Suppressor macrophage (primary cell): ENCODE results near the gene FOXN1.
A peak's percentile ranks its signal among the peaks of the same experiment; 100 is the strongest.

Experiments used
- DNase-seq, 4 experiments: peaks; one replicate each; pipeline ENCODE4 v3.0.0-alpha.2; 2020 to 2022

The FOXN1 gene

DNA sequence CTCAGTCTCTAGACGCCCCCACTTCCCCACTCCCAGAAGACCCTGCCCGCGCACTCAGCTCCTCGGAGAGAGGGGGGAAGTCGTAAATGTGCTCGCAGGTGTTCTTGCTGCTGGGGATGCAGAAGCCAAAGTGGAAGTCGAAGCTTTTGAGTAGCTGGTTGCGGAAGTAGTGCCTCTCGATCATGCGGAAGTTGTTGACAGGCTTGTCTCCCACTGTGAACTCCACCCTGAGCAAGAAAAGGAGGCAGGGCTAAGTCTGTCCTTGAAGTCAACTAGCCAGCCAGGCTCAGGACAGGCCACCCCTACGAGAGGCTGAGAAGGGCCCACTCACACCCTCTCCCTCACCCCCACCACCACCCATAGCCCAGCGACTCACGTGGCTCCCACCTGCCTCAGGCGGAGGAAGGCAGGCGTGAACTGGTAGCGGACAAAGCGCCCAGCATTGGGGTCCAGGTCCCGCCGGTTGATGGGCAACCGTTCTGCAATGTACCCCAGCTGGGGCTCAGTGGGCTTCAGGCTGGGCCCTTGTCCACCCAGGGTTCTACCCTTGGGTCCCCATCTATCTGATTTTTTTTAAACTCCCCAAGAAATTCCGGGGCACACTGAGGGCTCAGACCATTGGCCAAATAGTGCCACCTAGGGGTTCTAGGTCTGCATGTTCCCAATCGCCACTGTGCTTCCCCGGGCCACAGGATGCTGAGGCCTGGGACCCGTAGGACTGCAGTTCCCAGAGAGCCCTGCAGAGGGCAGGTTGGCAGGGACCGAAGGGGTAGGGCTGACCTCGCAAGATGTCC lies 41.7 kb downstream of the FOXN1 start:
- peak; percentile 80 to 92 (median 88) for DNase-seq

DNA sequence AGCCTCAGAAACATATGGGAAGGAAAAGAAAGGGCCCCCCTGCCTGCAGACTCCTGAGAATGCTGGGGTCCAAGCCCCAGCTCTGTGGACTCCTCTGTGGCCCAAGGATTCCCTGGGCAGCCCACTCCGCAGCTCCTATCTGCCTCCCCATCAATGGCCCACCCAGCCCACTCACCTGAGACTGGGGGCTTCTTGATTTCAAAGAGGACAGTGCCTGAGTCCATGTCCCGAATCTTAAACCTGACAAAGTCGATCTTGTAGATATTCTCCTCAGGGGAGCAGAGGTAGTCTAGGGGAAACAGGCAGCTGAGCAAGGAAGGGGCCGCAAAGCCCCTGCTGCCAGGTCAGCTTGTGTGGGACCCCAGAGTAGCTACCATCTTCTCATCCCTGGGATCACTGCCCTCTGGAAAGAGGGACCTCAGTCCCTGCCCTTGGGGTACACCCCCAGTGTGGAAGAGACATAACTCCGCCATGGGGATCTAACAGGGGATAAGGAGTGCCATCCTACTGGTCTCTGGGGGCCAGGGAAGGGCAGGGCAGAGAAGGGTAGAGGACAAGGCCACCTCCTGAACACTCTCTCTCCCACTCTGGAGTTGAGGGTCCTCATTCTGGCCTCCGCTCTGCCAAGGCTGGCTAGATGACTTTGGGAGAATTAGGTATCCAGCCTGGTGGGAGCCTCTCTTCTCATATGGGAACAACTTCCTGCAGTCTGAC lies 42.4 kb downstream of the FOXN1 start:
- no peak for DNase-seq

DNA sequence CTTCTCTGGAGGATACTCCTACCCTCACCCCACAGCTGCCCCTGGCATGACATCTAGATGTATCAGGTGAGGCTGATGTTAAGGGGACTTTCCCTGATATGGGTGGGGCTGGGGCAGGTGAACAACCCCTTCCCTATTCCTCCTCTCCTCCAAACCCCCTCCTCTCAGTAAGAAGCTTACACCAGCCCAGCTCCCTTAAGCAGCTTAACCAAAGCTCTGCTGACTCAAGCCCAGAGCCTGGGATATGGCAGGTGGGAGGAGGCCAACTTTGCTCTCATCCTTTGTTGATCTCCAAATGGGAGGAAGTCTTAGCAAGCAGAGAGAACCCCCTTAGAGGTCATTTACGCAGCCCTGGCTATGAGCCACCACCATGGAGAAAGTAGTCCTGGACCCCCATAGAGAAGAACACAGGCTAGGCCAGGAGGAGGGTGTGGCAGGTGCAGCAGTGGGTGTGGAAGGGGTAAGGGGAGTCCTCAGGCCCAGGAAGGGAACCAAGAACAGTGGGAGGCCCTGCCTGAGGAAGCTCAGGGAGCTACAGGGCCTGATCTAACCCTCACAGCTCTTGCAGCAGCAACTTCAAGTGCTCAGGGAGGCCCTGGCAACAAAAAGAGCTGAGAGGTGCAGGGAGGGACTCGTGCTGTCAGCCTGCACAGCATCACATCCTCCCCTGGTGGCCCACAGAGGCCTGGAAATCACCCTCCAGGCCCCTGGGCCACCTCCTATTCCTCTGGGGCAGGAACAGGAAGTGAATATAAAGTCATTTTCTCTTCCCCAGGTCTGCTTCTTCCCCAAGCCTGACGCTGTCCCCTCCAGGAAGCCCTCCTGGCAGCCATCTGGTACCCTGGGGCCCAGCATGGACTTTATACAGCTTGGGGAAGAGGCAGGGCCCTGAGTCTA lies 43.3 kb downstream of the FOXN1 start:
- DNase-seq = peak; percentile 67 to 86 (median 80)

DNA sequence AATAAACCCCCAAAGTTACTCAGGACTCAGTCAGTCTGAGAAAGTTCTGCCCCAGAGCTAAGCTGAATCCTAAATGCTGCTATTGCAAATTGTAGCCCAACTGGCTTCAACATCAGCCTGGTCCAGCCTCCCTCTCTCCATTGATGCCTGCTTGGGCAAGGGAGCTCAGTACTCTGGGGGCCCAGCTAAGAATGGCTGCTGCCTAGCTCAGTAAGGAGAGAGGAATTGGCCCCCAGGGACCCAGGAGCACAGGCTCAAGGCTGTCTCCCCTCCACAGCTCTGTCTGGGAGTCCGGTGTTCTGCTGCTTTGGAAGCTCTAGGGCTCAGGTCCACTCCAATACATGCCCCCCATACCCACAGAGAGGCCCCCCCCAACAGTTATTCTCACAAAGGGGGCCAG lies 44.7 kb downstream of the FOXN1 start:
- no peak for DNase-seq

DNA sequence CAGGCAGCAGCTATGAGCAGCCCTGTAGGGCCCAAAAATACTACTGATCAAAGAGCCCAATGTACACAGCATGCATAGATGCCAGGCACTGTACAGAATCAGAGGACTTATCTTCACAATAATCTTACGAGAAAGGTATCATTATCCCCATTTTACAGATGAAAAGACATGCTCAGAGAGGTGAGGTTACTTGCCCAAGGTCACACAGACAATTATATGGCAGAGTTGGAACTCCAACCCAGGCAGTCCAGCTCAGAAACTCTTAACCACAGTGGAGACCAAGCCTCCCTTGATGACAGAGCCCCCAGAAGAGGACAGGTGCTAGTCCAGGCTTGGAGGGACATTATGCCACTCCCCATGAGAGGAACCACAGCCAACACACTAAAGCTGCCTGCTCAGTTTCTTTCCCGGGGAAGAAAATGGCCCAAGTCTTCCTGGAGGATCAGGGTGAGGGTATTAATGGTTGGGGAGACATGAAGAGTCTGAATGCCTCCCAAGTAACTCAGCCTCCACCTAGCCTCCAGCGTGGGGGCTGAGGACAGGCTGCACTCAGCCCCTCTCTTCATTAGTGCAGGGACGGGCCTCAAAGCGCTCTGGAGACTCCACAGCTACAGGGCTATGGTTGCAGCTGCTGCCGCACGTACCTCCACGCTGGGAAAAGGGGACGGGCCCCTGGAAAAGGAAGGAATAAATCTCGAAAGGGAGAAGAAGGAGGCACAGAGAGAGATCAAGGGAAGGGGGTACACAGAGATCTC lies 45.5 kb downstream of the FOXN1 start:
- DNase-seq = peak in 2 of 4 experiments; percentile 19 to 20

DNA sequence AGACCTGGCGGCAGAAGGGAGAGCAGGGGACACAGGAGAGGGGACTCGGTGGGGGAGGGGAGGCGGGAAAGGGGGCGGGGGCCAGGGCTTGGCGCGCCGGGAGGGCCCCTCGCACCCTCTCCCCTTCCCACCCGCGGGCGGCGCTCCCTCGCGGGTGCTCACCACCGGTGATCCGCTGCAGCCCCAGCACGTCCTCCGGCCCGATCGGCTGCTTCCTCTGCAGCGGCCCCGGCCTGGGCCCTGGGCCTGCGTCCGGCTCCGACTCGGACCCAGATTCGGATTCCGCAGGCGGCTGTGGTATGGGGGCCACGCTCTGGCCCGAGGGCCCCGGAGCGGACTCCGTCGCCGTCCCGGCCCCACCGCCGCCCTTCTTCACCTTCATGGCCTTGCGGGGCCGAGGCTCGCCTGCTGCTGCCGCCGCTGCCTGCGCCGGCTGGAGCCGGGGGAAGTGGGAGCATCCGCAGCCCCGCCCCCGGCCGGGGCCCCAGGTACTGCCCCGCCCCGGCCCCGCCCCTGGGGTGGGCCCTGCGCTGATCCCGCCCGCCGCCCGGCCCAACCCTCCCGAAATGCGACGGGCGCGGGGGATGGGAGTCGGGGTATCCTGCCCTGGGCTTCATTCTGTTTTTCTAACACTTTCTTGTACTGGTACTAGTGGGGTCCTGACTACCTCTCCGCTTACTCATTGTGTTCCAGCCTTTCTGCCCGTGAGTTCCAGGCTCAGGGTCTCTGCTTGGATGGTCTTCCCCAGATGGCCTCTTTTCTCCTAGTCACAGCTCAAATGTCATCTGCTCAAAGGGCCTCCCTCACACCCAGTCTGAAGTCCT lies 46.2 kb downstream of the FOXN1 start, which contains the start of gene UNC119:
Gene UNC119 (minus strand): TSS at position 449 of the 824 bp plus-strand sequence. CDS start 67 bp downstream, at position 382.
- peak; percentile 80 to 95 (median 88) for DNase-seq

DNA sequence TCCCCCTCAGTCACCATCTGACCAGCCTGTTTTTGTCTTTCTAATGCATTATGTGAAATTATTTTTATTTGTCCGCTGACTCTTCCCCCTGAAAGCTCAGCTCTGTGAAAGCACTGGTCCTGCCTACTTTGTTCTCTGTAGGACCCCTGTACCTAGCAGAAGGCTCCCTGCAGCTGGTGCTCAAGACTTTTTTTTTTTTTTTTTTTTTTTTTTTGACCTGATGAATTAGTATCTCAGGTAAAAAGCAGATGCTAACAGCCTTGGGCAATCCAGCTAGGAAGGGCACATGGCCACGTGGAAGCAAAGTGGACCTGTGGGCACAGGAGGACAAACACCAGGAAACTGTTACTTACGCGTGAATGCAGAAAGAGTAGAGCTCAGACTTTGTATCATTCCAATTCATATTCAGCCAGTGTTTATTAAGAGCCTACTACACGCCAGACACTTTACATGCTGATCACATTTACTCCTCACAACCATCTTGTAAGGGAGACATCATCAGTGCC lies 46.9 kb downstream of the FOXN1 start:
- DNase-seq = no peak

DNA sequence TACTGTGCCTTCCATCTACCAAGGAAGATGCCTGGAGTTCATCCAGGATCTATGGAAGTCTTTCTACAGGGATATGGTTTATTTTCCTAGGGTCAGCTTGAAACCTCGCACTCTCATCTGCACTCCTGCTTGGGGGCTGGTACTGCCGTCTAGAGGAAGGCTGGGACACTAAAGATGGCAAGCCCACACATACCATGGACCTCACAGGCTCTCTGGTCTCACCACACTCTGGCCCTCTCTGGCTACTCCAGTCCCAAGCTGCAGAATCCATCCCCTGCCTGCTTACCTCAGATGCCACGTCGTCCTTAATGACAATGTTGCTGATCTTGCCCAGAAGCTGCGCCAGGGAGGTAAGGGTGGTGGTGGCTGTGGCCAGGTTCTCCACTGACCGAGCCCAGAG lies 48.4 kb downstream of the FOXN1 start:
- peak in 2 of 4 experiments; percentile 16 to 31 for DNase-seq

DNA sequence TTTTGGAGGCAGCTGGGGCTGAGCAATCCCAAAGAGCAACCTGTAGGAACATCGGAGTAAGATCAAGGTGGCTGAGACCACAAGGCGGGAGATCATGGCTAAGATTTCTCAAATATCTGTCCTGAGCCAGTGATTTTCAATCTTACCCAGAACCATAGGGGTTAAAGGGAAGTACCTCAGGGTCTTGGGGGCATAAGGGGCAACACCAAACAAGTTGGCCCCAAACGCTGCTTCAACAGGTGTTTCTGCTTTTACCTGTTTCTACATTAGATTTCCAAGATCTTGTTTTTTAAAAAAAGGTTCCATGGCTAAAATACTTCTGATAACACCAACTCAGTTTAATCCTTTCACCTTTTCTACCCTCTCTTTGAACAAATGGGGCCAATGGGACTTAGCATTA lies 48.9 kb downstream of the FOXN1 start:
- no peak for DNase-seq

DNA sequence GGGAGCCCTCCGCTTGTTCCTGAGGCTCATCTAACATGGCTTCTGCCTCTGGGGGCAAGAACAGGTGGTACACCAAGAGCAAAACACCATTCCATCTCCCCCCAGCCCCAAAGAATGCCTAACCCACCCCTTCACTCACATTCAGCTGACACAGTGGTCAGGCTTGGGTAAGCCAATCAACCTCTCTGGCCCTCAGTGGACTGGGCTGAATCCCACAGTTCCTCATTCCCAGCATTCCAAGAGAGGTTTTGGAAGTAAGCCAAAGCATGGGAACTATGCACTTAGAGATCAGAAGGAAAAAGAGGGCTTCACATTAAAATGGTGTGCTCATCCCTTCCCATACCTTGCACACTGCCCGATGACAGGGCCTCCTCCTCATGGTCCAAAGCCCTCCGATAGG lies 57.3 kb downstream of the FOXN1 start:
- DNase-seq = no peak

DNA sequence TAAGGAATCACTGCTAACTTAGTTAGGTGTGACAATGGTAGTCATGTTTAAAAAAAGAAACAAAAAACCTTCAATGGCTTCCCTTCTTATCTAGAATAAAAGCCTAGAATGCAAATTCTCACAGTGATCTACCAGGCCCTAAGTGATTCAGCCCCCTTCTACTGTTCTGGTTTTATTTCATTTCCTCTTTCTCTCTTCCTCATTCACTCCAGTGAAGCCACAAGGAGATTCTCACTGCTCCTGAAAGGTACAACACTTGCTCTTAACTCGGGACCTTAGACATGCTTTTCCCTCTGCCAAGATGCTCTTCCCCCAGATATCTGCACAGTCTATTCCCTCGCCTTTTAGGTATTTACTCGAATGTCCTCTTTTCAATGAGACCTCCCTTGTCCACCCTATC lies 61.5 kb downstream of the FOXN1 start:
- DNase-seq = peak; percentile 38 to 75 (median 57)

DNA sequence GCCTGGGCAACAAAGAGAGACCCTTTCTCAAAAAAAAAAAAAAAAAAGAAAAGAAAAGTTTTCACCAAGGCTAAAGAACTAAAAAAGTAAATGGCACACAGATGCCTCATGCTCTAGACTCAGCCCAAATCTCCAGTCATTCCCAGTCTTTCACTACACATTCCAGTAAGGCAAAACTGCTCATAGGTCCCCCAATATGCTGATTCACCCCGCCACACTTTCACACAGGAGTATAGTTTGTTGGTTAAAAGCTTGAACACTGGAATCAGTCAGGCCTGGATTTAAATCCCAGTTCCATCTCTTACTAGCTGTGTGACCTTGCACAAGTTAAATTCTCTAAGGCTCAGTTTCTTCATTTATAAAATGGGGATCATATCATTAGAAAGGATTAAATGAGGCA lies 63.3 kb downstream of the FOXN1 start:
- DNase-seq = no peak

DNA sequence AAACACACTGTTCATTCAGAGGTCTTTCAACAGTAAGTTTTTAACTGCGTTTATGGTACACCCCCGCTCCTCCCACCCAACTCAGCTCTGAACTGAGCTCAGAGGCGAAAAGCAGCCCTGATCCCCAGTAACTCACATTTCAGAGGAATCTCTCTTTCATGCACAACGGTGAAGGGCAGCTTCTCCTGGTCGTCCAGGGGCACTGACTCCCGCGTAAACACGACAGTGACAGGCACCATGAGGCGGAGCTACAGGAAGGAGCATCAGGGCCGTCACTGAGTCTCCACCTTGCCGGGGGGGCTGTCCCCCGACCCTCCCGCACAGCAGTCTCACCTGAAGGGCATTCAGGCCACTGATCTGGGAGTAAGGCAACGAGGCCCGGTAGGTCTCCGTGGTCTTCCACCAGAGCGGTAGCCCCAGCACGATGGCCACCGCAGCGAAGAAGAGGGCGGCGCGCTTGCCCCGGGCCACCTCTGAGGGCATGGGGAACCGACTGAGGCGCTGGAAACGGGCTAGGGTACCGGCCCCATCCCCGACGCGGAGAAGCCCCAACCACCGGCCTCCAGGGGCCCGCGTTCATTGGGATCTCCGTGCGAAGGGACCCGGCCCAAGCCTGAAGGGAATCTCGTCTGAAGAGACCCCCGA lies 64.7 kb downstream of the FOXN1 start:
- DNase-seq = peak in 3 of 4 experiments; percentile 27 to 42 (median 31)

DNA sequence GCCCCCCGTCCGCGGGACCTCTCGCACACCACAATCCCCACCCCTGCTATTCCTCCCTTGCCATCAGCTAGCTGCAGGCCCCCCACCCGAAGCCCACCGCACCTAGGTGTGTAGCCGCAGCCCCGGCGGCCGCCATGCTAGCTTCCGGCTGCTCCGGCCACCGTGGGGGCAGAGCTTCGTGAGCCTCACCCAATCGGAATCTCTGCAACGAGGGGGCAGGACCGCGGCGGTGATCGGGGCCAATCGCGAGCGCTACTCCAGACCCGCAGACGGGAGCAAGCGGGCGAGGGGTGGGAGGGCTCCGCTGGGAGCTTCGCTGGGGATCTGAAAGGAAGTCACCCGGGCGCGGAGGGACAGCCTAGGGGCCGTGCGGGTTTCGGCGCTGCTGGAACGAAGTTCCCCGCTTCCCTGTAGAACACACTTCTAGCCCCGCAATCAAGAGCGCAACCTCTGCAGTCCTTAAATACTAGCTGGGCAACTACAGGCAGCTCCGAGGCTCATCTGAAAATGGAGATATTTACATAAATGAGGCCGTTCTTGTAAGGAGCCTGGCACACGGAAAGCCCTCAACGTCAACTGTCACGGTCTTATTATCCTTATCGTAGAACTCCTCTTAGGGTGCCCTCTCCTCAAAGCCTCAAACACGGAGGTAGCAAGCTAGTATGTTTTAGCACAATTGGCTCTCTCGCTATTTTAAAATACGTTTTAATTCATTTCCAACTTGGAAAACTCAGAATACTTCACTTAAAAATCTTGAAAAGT lies 65.4 kb downstream of the FOXN1 start, which contains the start of gene PIGS:
Gene PIGS (minus strand): TSS at position 164 of the 762 bp plus-strand sequence. CDS start 28 bp downstream, at position 136.
- peak; percentile 95 to 98 (median 96) for DNase-seq

DNA sequence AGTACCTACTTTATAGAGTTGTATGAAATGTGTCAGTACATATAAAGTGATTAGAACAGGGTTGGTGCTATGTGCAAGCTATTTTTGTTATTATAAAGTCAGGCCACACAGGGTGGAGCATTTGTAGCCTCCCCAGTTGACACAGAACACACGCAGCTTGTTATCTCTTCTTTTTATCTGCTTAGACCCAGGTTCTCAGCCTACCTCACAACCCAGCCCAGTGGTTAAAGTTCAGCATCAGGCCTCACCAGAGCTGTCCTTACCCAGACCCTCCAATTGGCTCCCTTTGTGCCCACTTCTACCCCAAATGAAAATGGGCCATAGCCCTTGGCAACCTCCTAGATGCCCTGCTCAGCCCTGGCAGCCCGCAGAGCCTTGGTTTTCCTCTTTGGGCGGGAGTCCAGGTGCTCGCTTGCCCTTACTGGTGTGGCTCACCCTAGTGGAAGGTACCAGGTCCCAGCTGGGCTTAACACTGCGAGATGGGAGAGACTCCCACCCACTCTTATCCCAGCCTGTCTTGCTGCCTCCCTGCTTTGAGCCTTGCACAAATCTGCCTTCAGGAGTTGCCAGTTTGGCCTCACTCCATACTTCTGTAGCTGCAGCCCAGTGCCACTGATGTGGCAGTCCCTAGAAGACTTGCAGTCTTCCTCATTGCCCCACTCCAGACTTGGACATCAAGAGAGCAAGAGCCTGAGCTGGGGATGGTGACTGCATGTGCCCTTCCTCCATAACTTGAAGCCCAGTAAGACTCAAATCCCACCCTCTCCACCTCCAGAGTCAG lies 66.3 kb downstream of the FOXN1 start:
- DNase-seq = no peak

DNA sequence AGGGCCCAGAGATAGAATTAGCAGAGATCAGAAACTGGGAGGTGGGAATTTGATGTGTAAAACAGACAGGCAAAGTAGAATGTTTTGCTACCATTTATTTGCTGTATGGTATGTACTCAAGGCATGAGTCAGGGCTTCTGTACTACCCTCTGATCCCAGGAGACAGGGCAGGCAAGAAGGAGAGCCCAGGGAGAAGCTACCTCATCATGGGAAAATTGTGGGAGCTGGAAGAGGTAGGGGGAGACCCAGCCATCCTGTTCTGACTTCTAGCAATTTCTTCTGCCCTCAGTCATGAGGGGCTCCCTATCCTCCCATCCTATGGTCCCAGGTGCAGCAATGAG lies 66.9 kb downstream of the FOXN1 start:
- DNase-seq = no peak

DNA sequence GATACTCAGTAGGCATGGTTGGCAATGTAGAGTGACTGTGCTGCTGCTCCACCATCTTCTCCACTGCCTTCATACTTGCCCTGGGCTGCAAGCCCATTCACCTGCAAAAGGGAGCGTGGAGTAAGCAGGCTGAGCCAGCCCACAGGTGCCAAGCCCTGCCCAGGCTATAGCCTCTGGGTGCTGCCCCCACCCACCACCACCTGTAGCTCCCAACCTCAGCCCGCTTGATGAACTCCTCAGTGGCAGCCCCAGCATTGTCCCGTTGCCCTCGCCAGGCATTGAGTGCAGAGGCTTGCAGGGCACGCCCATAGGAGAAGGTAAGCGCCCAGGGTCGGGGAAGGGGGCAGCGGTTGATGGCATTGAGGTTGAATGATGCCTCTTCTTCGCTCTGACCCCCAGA lies 67.4 kb downstream of the FOXN1 start:
- no peak for DNase-seq

DNA sequence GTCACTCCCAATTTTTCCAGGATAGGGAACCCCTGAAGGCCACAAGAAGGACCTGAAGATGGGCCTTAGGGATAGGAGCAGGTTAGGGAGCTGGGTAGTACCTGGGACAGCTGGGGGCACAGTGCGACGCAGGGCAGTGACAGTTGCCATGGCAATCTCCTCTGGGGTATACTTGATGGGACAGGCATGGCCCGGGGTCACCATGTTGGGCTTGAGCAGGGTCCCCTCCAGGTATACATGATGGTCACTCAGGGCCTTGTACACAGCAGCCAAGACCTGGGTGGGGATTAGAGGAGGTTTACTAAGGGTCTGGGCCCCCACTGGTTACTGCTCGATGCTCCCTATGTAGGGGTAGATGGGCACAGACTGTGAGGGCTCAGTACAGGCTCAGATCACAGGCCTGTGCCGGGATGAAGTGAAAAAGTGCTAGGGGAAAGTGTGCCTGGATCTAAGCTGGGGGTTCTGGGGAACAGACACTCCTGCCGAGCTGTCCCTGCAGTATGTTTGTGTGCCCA lies 67.9 kb downstream of the FOXN1 start:
- no peak for DNase-seq

DNA sequence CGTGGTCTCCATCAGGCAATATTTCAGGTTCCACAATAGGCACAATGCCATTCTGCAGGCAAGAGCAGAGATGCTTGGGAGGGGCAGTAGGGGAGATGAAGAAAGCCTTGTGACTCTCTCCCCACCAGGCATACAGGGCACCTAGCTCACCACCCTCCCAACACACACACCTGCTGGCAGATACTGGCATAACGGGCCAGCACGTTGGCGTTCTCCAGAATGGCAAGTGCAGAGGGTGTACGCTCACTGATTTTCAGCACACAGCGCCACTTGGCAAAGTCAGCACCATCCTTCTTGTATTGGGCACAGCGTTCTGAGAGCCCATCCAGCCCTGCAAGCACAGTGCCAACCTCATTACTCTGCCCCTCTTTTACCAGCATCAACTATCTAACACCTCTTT lies 68.4 kb downstream of the FOXN1 start:
- no peak for DNase-seq
